Measurements from ENCODE around the gene VWA7.
A peak's percentile ranks its signal among the peaks of the same experiment; 100 is the strongest.
"Not testable (repeated sequence)": the region's sequence is repeated elsewhere in the genome, so short reads cannot be mapped to it uniquely, and the experiment has no call there.

The VWA7 gene

DNA sequence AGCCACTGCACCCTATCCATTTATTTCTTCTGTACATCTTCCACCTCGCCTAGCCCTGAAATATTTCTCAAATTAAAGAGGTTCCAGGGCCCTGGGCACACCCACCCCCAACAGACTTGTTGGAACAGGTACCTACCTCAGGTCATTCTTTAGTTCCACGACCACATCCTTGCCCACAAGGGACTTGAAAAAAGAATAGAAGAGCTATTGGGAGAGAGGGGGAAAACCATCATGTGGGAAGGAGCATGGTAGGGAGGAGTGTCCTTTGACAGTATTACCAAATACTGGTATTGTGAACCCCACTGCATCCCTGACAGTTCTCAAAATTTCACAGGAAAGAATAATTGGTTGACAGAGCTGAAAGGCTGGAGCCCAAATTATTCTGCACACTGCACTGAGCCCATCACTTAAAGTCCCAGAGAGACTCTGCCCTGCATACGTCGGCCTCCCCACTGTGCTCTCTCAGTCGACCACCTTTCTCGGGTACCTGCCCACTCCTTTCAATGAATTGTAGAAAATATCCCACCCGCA lies 28.9 kb upstream of the VWA7 start:
- Histone ChIP-seq H3K36me3 (ENCODE audit: insufficient read depth, low read length) (peaks cover 21% of the 10 kb centered on the region), H3K4me3 (ENCODE audit: low read depth, low read length, poor library complexity, severe bottlenecking) (peak overlapping the region; percentile 93), H3K4me1 (ENCODE audit: insufficient read depth, low read length, severe bottlenecking) (peaks cover 14% of the 10 kb centered on the region), H4K20me1 (ENCODE audit: insufficient read depth, low read length) (no peaks in the 10 kb centered on the region), H3F3A (ENCODE audit: insufficient read depth, low read length) (no peaks in the 10 kb centered on the region), H2AFZ (ENCODE audit: low read length) (0 out of 2 replicates have a peak overlapping the region, but pooled peaks have one; percentile 45), H3K79me2 (ENCODE audit: insufficient read depth, low read length) (peaks cover 9% of the 10 kb centered on the region), H3K9ac (ENCODE audit: low read length) (peak overlapping the region; percentile 98), H3K9me3 (ENCODE audit: low read length) (no peaks in the 10 kb centered on the region), H3K9me2 (ENCODE audit: low read depth, low read length) (no peaks in the 10 kb centered on the region), H3K27ac (ENCODE audit: low read depth, low read length, poor library complexity, severe bottlenecking) (peak overlapping the region; percentile 59), H3K27me3 (ENCODE audit: insufficient read depth, low read length) (no peaks in the 10 kb centered on the region), H3K4me2 (ENCODE audit: low read length) (peak overlapping the region; percentile 96)
- no peak for TF ChIP-seq EZH2 (IDR thresholded peaks at IDR 0.05; ENCODE audit: borderline replicate concordance, low read length)
- TF ChIP-seq CTCF (IDR thresholded peaks at IDR 0.05; ENCODE audit: low read length), result no peak

DNA sequence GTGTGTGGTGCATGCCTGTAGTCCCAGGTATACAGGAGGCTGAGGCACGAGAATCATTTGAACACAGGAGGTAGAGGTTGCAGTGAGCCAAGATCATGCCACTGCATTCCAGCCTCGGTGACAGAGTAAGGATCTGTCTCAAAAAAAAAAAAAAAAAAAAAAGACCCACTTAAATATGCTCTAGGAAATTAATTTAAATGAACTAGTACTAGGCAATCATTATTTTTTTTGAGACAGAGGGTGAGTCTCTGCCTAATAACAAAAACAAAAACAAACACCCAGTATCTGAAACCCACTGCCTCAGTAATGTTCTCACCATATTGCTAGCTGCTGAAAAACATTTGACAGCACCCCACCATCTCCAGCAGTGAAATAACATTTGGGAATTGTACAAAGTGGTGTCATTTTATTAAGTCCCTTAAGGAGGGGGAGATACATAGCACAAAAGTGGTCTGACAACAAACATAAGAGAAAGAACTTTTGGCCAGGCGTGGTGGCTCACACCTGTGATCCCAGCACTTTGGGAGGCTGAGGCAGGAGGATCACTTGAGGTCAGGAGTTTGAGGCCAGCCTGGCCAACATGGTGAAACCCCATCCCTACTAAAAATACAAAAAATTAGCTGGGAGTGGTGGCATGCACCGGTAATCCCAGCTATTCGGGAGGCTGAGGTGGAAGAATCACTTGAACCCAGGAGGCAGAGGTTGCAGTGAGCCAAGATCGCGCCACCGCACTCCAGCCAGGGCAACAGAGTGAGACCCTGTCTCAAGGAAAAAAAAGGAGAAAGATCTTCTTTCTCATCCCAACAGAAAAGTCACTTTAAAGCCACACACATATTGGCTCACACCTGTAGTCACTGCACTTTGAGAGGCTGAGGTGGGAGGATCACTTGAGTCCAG lies 24.2 kb upstream of the VWA7 start:
- Histone ChIP-seq H3K4me1 (ENCODE audit: insufficient read depth, low read length, severe bottlenecking) (peaks cover 21% of the 10 kb centered on the region), H3K36me3 (ENCODE audit: insufficient read depth, low read length) (peaks cover 30% of the 10 kb centered on the region)
- not testable (repeated sequence) for H2AFZ ChIP-seq (ENCODE audit: low read length); H3F3A ChIP-seq (ENCODE audit: insufficient read depth, low read length); H3K4me3 ChIP-seq (ENCODE audit: low read depth, low read length, poor library complexity, severe bottlenecking); H3K27me3 ChIP-seq (ENCODE audit: insufficient read depth, low read length); H3K9me3 ChIP-seq (ENCODE audit: low read length); H3K9ac ChIP-seq (ENCODE audit: low read length); H3K79me2 ChIP-seq (ENCODE audit: insufficient read depth, low read length); H4K20me1 ChIP-seq (ENCODE audit: insufficient read depth, low read length); H3K27ac ChIP-seq (ENCODE audit: low read depth, low read length, poor library complexity, severe bottlenecking); H3K4me2 ChIP-seq (ENCODE audit: low read length); H3K9me2 ChIP-seq (ENCODE audit: low read depth, low read length)

- Histone ChIP-seq H3K27me3 (ENCODE audit: insufficient read depth, low read length) (no peaks in the 10 kb centered on the region), H2AFZ (ENCODE audit: low read length) (no peak overlapping the region), H4K20me1 (ENCODE audit: insufficient read depth, low read length) (no peaks in the 10 kb centered on the region), H3K36me3 (ENCODE audit: insufficient read depth, low read length) (peaks cover 30% of the 10 kb centered on the region), H3K4me1 (ENCODE audit: insufficient read depth, low read length, severe bottlenecking) (peaks cover 15% of the 10 kb centered on the region), H3K79me2 (ENCODE audit: insufficient read depth, low read length) (peaks cover 6% of the 10 kb centered on the region; the same call in 1 of the 2 replicates), H3F3A (ENCODE audit: insufficient read depth, low read length) (0 out of 2 replicates have a peak, but pooled peaks cover 6% of the 10 kb centered on the region), H3K4me2 (ENCODE audit: low read length) (no peak overlapping the region), H3K4me3 (ENCODE audit: low read depth, low read length, poor library complexity, severe bottlenecking) (no peak overlapping the region), H3K9me3 (ENCODE audit: low read length) (no peaks in the 10 kb centered on the region), H3K27ac (ENCODE audit: low read depth, low read length, poor library complexity, severe bottlenecking) (no peak overlapping the region), H3K9ac (ENCODE audit: low read length) (no peak overlapping the region), H3K9me2 (ENCODE audit: low read depth, low read length) (no peaks in the 10 kb centered on the region)
- TF ChIP-seq CTCF (IDR thresholded peaks at IDR 0.05; ENCODE audit: low read length) (no peak), EZH2 (IDR thresholded peaks at IDR 0.05; ENCODE audit: borderline replicate concordance, low read length) (no peak)
Measured at GRCh38 chr6:31799781-31800180, 22.7 kb upstream of the VWA7 start.

Data from OCI-LY1 (cell line).